ENCODE data around the gene IVD. TPM values are rescaled to one million over a fixed set of nuclear protein-coding genes. Genes with fewer than 3 reads are reported as not detected.
A peak's percentile ranks its signal among the peaks of the same experiment; 100 is the strongest.

IVD gene
- total and polyA plus RNA-seq, 9 of the 15 experiments (the other 6 are each of a cell fraction or from before 2014, with no cell fraction given): 0.15 to 4.5 (median 2.4) TPM

GRCh38 chr15:40427188-40427587 lies 21.6 kb downstream of the IVD start (continued):
- TF ChIP-seq NKRF (IDR thresholded peaks at IDR 0.05; ENCODE audit: borderline replicate concordance): peak; percentile 54; the same call in 1 of the 2 replicates
- peak; percentile 78 for TF ChIP-seq SMARCA4 (IDR thresholded peaks at IDR 0.05)
- TF ChIP-seq ZNF354B (CRISPR knock-in tag; IDR thresholded peaks at IDR 0.05): no peak
- TF ChIP-seq MEIS2 (IDR thresholded peaks at IDR 0.05; ENCODE audit: partially characterized antibody): peak; percentile 11
- TF ChIP-seq CREB1 (IDR thresholded peaks at IDR 0.05): no peak; the same call in 1 of the 2 replicates
- TF ChIP-seq CREB1 (CRISPR knock-in tag; IDR thresholded peaks at IDR 0.05): peak; percentile 31; the same call in 1 of the 2 replicates
- TF ChIP-seq HMG20B (CRISPR knock-in tag; IDR thresholded peaks at IDR 0.05): no peak
- peak; percentile 62; the same call in 1 of the 2 replicates for TF ChIP-seq HES1 (IDR thresholded peaks at IDR 0.05; ENCODE audit: low read depth)
- TF ChIP-seq HDGF (IDR thresholded peaks at IDR 0.05): no peak
- TF ChIP-seq USF1 (CRISPR knock-in tag; IDR thresholded peaks at IDR 0.05): no peak
- peak; percentile 85 for TF ChIP-seq MTA2 (IDR thresholded peaks at IDR 0.05; ENCODE audit: low read depth)
- TF ChIP-seq TAL1 (IDR thresholded peaks at IDR 0.05): peak; percentile 87
- TF ChIP-seq HDAC1 (IDR thresholded peaks at IDR 0.05): peak in 1 of 2 experiments; percentile 87; a peak in 2 of 4 replicates
- peak; percentile 21; the same call in 1 of the 2 replicates for TF ChIP-seq NCOA1 (IDR thresholded peaks at IDR 0.05; ENCODE audit: low read depth)
- peak; percentile 66 for TF ChIP-seq SOX6 (IDR thresholded peaks at IDR 0.05)
- peak; percentile 67 for TF ChIP-seq STAT5A (IDR thresholded peaks at IDR 0.05; ENCODE audit: borderline replicate concordance, low read length)
- TF ChIP-seq ZFP1 (CRISPR knock-in tag; IDR thresholded peaks at IDR 0.05): no peak
- peak; percentile 67 to 75 for TF ChIP-seq NRF1 (conservative IDR thresholded peaks at IDR 0.05 in 1 of 2, IDR thresholded peaks at IDR 0.05 in 1 of 2)
- peak; percentile 79; the same call in 1 of the 2 replicates for TF ChIP-seq MYNN (IDR thresholded peaks at IDR 0.05)
- TF ChIP-seq MYNN (CRISPR knock-in tag; IDR thresholded peaks at IDR 0.05): no peak
- peak; percentile 79 for TF ChIP-seq MYC (IDR thresholded peaks at IDR 0.05; ENCODE audit: low read depth, low read length)
- no peak for TF ChIP-seq MYC (CRISPR knock-in tag; IDR thresholded peaks at IDR 0.05; ENCODE audit: borderline replicate concordance, low read depth)
- no peak for TF ChIP-seq ZNF668 (CRISPR knock-in tag; IDR thresholded peaks at IDR 0.05)
- no peak for TF ChIP-seq ATF3 (IDR thresholded peaks at IDR 0.05)
- TF ChIP-seq ATF3 (CRISPR knock-in tag; conservative IDR thresholded peaks at IDR 0.05): no peak
- no peak for TF ChIP-seq HBP1 (CRISPR knock-in tag; IDR thresholded peaks at IDR 0.05)
- TF ChIP-seq KAT7 (CRISPR knock-in tag; IDR thresholded peaks at IDR 0.05; ENCODE audit: borderline replicate concordance): 0 out of 2 replicates have a peak, but pooled peaks have one; percentile 42
- TF ChIP-seq NFIC (IDR thresholded peaks at IDR 0.05): peak; percentile 60
